Fibroblast of upper back skin (primary cell): Measurements from ENCODE around the gene ZP1.
"Not testable (repeated sequence)": the region's sequence is repeated elsewhere in the genome, so short reads cannot be mapped to it uniquely, and the experiment has no call there.

Experiments used
- DNase-seq: peaks from one replicate; pipeline ENCODE4 v3.0.0-alpha.2; 2013

ZP1 gene

DNA sequence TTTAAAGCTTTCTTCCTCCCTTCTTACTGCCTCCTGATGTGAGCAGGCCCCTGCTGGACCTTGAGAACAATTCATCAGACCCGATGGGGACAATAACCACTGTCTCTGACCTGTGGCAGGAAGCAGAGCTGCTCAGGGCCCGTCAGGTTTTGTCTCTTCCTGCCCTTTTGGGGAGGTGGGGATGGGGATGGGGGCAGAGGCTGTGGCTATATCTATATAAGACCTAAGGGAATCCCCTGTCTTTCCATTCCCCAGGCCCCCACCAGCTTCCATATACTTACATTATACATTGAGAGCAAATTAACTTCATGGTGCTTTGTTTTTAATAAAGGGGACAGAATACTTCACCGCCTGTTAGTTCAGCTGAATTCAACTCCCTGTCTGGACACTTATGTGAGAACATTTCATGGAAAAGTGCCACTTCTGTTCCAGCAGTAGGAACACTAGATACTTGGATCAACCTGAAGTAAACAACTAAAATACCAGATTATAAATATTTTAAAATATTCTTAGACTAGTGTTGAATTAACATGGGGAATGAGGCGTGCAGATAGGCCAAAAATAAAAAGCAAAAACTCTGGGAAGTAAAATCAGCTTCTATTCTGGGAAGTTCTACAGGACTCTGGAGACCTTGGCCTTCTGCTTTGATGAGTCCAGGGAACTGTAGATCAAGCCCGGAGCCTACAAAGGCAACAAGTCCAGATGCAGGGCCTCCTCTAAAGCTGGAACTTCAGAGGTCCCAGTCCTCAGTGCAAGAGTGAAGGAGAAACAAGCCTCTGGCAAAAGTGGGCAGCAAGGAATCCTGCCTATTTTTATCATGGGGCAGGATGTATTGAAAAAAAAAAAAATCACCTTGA lies 11.1 kb downstream of the ZP1 start:
- no peak for DNase-seq

DNA sequence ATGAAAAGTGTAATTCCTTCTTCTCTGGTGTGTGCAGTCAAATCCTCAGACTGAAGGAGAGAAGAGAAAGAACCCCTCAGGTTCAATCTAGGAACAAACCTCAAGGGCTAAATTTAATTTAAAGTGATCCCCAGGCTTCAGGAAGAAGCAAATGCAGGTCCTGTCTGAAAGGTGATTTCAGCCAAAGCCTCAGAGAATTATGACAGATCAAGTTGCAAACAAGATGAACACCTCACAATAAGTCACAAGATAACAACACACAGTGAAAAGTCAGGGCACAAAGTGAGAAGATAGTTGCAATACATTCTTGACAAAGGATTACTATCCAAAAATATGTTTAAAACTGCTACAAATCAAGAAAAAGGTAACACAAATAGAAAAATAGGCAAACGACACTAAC lies 11.8 kb downstream of the ZP1 start:
- DNase-seq = no peak

DNA sequence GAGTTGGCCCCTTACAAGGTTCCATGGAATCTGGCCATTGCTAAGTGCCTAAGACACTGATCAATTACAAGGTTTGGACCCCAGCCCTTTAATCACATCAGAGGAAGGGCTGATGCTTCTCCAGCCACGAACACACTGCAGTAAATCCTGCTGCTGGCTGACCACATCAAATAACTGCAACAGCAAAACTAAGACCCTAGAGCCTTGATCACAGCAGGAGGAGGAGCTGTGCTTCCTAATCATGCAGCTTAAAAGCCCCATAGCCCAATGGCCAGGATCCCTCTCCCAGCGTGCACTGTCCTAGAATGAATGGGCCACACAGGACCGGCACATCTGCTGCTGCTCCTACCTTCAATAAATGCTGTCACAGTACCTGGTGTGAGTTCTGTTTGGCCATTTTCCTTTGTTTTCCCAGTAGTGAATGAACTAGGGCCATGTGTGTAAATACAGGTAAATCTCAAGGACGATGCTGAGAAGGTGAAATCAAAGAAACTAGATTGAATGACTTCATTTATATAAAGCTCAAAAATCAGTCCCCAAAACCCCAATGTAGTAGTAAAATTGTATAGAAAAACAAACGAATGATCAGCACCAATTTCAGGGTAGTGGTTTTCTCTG lies 12.7 kb downstream of the ZP1 start:
- DNase-seq = no peak

DNA sequence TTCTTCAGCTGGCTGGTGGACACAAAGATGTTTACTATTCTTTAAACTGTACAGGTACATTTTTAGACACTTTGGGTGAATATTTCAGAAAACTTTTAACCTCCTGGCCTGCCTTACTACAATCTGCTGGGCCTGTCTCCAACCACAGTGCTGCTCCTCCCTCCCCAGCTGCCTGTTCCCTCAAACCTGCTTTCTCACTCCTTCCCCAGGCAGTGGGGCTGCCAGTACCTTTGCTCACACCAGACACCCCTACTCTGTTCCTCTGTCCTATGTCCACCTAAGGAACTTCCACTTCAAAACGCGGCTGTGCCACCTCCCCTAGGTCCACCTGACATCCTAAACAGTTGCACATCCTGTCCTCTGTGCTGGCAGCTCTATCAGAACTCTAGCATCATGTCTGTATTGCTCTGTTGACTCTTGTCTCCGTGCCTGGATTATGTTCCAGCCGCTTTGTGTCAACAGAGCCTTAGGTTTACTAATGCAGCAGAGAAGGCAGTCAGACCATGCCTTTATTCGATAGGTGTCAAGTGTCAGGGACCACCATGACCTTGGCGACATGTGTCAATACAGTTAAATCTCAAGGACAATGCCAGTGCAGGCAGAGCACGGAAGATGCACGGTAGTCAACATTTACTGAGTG lies 13.4 kb downstream of the ZP1 start:
- no peak for DNase-seq

DNA sequence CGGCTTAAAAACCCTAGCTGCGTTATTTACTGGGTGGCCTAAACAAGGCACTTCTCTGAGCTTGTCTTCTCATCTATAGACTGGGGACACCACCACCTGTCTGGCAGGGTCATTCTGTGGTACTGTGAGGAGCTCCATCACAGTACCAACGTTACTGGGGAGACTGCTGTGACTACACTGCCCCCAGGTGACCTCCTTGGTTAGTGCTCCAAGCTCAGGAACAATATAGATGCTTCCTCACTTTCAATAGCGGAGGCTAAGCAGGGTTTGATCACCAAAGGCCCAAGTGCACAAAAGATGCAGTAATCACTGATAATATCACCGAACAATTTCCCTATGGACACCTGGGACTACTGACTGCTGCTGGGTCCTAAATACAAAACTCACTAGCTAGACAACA lies 20.2 kb downstream of the ZP1 start:
- peak; percentile 44 for DNase-seq

DNA sequence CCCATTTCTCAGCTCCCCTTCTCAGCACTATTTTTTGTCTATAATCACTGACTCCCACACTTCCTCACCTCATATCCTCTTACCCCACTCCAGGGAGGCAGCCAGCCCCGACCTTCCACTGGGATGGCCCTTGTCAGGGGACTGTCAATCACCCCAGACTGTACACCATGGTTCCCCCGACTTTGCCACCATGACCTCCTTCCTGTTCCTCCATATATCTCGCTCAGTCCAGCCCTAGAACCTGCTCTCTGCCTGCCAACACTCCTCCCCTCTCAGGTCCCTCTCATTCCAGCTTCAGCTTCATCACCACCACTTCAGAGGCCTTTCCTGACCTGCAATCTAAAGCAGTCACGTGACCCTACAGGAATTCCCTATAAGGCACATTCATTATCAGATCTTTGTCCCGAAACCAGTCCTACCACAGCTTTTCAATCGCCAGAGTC lies 22.5 kb downstream of the ZP1 start:
- DNase-seq = no peak

DNA sequence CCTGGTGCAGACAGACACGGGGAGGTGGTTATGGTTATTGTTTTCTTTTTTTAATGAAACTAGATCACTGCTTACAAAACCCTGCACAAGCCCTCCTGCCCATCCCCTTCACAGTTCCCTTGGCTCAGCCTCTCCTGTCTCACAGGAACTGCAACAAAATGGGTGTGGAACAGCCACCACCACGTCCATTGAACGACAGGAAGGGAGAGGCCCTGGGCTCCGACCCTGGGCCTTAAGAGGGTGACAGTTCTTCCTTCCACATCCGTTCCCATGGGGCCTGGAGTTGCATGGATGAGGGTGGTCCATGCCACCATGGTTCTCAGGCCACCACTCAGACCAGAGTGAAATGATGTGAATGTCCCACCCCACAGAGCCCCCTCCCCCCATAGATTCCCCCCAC lies 23.4 kb downstream of the ZP1 start:
- DNase-seq = no peak

DNA sequence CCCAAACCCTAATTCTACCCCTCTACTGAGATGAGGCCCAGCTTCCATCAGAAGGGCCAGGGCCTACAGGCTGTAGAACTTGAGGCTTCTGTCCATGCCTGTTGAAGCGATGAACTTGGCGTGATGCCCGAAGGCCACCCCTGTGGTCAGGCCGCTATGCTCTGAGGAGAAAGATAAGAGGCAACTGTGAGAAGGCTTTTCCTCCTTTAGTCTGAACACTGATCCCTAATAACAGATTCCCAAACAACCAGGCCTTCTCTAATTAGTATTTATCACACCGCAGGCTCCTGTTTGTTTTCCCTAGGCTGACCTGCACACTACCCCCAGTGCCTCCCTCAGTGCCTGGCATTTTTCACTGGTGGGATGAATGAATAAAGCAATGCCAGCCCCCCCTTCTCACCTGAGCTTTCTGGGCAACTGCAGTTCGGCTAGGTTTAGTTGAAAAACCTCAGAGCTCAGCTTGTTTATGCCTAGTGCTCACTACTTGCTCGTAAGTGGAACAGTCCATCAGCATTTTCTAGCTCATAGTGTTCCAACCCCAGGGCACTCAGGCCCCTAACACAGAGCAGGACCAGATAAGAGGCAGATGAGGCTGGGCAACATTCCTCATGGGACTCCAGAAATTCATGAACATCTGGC lies 23.9 kb downstream of the ZP1 start:
- DNase-seq = no peak

DNA sequence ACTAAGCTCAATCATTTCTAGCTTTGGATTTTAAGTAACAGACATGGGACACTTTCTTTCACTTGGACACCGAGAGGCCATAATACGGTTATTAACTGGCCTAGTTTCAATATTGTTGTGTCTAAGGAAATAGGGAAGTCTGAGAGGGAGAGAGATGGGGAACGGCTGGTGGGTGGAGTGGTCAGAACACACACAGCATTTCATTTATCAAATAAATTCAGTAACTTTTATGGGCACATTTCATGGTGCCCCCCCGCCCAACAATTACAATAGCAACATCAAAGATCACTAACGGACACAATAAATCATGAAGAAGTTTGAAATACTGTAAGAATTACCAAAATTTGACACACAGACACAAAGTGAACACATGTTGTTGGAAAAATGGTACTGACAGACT lies 28.3 kb downstream of the ZP1 start:
- no peak for DNase-seq

DNA sequence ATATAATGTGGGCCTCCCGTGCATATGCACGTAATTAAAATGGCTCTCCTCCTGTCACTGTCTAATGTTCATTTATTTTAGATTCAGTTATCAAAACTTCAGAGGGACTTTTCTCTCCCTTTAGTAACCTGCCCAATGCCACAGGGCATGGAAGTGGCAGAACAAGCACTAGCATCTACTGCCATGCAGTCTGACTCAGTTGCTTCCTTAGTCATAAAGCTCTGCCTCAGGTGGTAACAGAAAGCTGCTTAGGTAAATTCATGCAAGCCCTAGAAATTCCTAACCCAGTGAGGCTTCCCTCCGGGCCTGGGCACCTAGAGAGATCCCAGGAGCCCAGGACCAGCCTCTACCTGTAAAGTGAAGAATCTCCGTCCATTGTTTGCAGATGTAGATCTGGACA lies 30.2 kb downstream of the ZP1 start:
- DNase-seq = no peak

DNA sequence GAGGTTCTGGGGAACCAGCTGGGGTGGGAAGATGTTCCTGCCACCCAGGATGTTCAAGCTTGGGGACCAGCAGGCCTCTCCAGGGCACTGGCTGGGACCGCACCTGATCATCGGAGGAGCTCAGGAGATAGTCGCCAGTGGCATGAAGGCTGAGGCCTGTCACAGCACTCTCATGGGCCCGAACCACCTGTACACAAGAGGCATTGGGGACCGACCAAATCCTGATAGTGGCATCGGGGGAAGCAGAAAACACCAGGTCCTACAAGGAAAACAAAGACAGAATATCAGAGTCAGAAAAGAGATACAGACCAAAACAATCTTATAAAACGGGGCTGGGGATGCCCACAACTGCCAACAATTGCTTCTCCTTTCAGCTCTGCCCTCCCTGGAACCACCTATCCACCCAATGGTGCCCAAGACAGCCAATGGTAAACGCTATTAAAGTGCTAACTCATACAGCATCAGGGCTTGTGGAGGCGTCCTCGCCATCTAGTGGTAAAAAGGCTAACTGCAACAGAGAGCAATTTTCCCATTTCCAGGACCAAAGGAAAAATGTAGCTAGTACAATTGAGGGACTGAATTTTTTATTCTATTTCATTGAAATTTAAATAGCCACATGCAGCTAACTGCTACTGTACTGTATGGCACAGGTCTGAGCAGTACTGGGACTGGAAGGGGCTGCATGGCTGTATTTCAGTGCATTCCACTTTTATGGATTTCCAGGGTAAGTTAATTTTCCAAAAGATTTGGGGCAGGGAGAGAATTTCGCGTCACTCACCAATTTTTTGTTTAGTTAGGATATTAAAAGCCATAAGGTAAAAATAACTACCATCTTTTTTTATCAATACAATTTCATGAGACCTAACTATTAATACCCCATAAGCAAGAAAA lies 31.9 kb downstream of the ZP1 start:
- peak; percentile 62 for DNase-seq

DNA sequence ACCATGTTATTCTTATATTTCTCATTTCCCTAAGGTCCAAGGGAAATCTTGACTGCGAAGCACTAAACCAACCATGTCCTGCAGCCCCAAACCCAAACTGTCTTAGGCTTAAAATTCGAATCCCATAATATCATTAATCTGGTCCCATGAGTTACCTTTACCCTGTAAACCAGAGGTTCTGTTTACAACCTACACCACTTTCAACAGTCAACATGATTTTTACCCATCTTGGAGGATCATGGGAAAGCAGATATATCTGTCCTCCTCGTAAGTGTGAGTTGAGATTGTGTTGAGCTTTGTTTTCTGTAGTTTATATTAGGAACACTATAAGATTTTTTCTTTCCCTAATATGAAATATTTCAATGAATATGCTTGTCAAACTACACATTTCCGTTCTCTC lies 32.6 kb downstream of the ZP1 start:
- DNase-seq = no peak

DNA sequence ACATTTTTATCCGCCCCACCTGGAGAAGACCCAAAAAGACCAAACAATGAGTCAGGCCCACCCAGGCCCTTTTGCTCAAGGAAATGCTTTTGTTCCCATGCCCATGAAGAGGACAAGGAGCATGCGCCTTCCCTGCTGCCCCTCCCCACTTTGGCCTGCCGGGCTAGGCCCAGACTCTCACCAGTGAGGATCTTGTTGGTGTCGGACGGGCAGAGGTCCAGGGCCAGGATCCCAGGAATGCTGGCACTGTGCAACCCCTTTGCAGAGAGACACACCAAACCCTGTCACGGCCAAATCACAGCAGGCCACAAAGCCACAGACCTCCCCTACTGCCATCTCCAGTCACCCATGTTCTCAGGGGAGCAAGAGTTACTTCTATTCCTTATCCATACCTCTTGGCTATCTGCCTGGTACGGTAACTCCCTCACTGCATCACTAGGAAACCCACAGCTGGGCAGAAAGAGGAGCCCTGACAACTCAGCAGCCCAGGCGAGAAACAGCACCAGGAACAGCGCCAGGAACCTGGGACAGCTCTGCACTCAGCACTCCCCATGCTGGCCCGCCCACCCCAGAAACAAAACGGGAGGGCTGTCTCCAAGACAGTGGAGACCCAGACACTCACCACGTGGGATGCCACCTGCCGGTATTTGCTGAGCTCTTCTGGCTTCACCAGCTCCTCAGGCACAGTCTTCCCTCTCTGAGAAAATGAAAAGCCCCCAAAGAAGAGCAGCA lies 33.5 kb downstream of the ZP1 start:
- DNase-seq = no peak

DNA sequence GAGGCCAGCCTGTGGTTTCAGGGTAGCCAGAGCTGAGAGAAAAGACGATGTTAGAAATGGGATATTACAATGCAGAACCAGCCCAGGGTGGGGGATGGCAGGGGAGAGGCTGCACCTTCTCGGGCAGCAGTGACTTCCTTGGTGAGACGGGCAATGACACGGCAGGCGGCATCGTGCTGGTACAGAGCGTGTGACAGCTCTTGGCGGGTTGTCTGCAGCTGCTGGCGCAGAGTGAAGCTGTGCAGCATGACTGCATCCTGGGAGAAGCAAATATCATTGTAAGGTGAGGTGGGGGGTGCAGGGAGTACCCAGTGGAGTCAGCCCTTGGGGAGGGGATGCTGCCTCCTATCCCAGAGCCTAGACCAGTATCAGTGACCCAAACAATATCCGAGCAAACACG lies 35.3 kb downstream of the ZP1 start:
- DNase-seq = no peak

DNA sequence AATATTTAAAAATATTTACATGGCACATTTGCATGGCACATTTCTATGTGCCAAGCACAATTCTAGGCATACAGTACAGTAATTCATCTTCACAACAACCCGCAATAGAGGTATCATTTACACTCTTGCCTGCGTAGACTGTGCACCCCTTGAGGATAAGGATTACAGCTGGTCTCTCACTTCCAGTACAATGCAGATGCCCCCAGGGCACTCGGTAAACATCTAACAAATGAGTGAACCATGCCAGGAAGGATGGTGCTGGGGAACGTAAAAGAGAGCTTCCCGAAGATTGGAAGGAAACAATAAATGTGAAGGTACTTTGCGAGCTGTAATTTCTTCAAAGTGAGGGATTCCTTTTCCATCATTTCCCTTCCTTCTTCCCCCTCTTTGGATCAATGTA lies 37.7 kb downstream of the ZP1 start:
- DNase-seq = no peak

DNA sequence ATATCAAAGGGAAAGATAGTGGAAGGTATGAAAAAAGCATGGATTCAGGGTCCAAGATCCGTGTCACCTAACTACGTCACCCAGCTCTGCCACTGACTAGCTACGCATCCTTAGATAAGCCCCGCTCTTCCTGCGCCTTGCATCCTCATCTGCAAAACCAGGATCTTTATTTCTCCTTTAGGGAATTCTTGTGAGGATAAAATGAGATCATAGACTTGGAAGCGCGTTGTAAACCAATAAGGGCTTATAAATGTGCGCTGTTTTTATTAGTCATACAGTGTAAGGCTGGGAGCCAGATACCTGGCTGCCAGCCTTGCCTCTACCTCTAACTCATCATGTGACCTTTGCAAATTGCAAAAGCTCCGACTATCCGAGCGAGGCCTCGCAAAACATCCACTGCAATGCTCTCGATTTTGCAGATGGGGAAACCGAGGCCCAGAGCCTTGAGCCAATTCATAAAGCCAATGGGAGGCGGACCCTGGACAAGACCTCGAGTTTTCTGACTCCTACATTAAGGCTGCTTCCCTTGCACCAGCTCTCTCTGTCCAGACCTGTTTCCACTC lies 38.3 kb downstream of the ZP1 start:
- DNase-seq = peak; percentile 43

DNA sequence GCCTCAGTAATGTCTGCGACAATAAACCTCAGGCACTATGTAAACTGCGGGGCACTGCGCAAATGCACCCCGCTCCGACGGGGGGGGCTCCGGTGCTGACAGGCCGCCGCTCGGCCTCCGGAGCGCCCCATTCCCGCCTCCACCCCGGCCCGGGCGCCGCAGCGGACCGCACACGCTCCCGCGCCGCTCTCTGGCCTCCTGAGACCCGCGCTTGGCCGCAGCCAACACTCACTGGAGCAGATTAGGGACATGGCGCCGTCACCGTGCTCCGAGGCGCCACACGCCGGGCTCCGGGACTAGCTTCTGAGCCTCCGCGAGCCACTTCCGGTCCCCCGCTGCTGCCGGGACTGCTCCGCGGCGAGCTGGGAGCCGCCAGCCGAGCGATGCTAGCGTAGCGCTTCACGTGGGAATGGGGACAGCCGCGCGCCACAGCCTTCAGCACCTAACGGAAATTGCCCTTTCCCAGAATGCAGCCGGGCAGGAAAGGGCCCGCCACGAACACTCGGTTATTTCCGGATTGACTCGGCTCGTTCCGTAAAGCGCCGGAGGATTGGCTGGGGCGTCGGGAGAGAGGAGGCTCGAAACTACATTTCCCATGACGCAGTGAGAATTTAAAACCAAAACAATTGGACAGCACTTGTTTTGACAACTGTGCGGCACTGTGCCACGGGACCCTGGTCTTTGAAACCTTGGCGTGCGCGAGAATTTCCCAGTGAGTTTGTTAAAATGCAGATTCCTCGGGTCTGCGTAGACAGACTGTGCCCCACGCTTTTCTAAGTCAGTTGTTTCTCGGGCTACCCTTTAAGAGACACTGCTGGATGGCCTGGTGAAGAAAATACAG lies 39.0 kb downstream of the ZP1 start, which contains the start of gene PRPF19:
Gene PRPF19 (minus strand): TSS at position 454 of the 841 bp plus-strand sequence. CDS start 203 bp downstream, at position 251.
- peak; percentile 96 for DNase-seq

DNA sequence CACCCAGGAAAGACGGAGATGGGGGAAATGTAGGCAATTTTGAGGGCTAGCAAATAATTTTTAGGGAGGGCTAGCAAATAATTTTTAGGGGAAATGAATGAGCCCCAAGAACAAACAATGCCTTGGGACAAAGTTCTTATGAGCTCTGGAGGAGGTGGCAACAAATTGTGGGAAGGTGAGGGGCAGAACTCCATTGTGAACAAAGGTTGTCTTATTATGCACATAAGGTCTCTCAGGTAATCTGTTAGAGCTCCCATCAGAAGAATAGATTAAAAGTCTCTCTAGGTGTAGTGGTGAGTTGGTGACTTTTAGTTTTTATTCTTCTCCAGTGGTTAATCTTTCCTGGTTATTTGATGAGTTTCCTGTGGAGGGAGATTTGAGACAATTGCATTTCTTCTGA lies 41.5 kb downstream of the ZP1 start:
- no peak for DNase-seq

DNA sequence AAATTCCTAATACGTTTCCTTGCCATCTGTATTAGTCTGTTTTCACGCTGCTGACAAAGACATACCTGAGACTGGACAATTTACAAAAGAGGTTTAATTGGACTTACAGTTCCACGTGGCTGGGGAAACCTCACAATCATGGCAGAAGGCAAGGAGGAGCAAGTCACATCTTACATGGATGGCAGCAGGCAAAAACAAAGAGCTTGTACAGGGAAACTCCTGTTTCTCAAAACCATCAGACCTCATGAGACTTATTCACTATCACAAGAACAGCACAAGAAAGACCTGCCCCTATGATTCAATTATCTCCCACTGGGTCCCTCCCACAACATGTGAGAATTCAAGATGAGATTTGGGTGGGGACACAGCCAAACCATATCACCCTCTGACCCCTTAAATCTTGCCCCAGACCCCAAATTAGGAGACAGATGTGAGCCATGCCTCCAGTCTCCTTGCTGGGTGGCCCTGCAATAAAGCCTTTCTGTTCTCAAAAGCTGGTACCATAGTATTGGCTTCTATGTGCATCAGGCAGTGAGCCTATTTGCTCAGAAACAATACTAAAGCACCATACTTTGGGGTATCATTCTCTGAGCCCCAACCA lies 42.4 kb downstream of the ZP1 start:
- DNase-seq = not testable (repeated sequence)

DNA sequence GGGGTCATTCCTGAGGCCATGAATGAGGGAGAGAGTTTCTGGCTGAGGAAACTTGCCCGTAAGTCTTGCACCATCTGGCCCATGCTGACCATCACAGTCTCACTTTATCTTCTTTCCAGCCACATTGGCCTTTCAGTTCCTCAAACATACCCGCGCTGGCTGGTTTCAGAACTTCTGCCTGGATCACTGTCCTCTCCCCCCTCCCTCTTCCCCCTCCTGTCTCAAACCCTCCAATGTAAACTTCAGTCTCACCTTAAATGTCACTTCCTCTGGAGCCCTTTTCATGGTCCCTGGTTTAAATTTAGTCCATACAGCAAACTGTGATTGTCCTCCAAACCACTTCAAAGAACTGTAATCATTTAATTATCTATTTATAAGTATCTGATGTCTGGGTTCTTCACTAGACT lies 42.9 kb downstream of the ZP1 start:
- DNase-seq = no peak
